Measurements from ENCODE around the gene DENND1A. TPM values are rescaled to one million over a fixed set of nuclear protein-coding genes. Genes with fewer than 3 reads are reported as not detected.

DENND1A gene
- total RNA-seq, 1 experiment from 2014 or later: 29.7 TPM

- POLR2A ChIA-PET (ENCODE audit: unreplicated experiment): no interaction called here
- ATAC-seq: no peak
- intact Hi-C loops (cut with micrococcal nuclease): no loop called here
Observed at GRCh38 chr9:123483191-123483803, 446.6 kb downstream of the DENND1A start.

GRCh38 chr9:123482295-123482968 is 447.5 kb downstream of the DENND1A start:
- ChIA-PET POLR2A (ENCODE audit: unreplicated experiment) (no interaction called here), CTCF (no interaction called here)
- intact Hi-C loops (cut with micrococcal nuclease): no loop called here
- no peak for ATAC-seq
- Histone ChIP-seq H3F3A (ENCODE audit: low read length, unreplicated experiment) (no peaks in the 10 kb centered on the region), H3K4me2 (ENCODE audit: low read length) (no peak overlapping the region), H4K20me1 (ENCODE audit: low read length) (no peaks in the 10 kb centered on the region), H3K4me1 (ENCODE audit: insufficient read depth, low read length) (no peaks in the 10 kb centered on the region), H2AFZ (ENCODE audit: low read length) (no peak overlapping the region), H3K4me3 (ENCODE audit: low read length) (no peak overlapping the region), H3K9me2 (replicated peaks; ENCODE audit: low read length) (no peaks in the 10 kb centered on the region), H3K27ac (ENCODE audit: low read length) (no peak overlapping the region), H3K9me3 (ENCODE audit: low read length) (no peaks in the 10 kb centered on the region), H3K79me2 (ENCODE audit: low read length) (no peaks in the 10 kb centered on the region), H3K27me3 (ENCODE audit: low read length) (no peaks in the 10 kb centered on the region), H3K36me3 (ENCODE audit: low read depth, low read length) (no peaks in the 10 kb centered on the region), H3K9ac (ENCODE audit: low read length) (no peak overlapping the region)
- TF ChIP-seq EZH2phosphoT487 (IDR thresholded peaks at IDR 0.05; ENCODE audit: borderline replicate concordance, low read length): no peak
- no peak for TF ChIP-seq EZH2 (IDR thresholded peaks at IDR 0.05; ENCODE audit: low read length, unreplicated experiment)
- TF ChIP-seq CTCF (conservative IDR thresholded peaks at IDR 0.05; ENCODE audit: low read depth, low read length): no peak
- BruUV-seq (replicated peaks): no TSS peak
- DNase-seq: no peak

More at GRCh38 chr9:123483191-123483803, 446.6 kb downstream of the DENND1A start:
- H3K27ac ChIP-seq (ENCODE audit: low read length): no peak overlapping the region
- no peak for DNase-seq
- no peaks in the 10 kb centered on the region for H3K9me3 ChIP-seq (ENCODE audit: low read length)
- no peaks in the 10 kb centered on the region for H3K27me3 ChIP-seq (ENCODE audit: low read length)
- CTCF ChIA-PET: no interaction called here
- no peaks in the 10 kb centered on the region for H3K9me2 ChIP-seq (replicated peaks; ENCODE audit: low read length)
- H3K4me3 ChIP-seq (ENCODE audit: low read length): no peak overlapping the region
- H3K79me2 ChIP-seq (ENCODE audit: low read length): no peaks in the 10 kb centered on the region
- no peak overlapping the region for H2AFZ ChIP-seq (ENCODE audit: low read length)
- H3K4me2 ChIP-seq (ENCODE audit: low read length): no peak overlapping the region
- H3K4me1 ChIP-seq (ENCODE audit: insufficient read depth, low read length): no peaks in the 10 kb centered on the region
- no peaks in the 10 kb centered on the region for H4K20me1 ChIP-seq (ENCODE audit: low read length)
- no peaks in the 10 kb centered on the region for H3F3A ChIP-seq (ENCODE audit: low read length, unreplicated experiment)
- BruUV-seq (replicated peaks): no TSS peak
- TF ChIP-seq EZH2 (IDR thresholded peaks at IDR 0.05; ENCODE audit: low read length, unreplicated experiment) (no peak), EZH2phosphoT487 (IDR thresholded peaks at IDR 0.05; ENCODE audit: borderline replicate concordance, low read length) (no peak), CTCF (conservative IDR thresholded peaks at IDR 0.05; ENCODE audit: low read depth, low read length) (no peak)
- H3K9ac ChIP-seq (ENCODE audit: low read length): no peak overlapping the region
- no peaks in the 10 kb centered on the region for H3K36me3 ChIP-seq (ENCODE audit: low read depth, low read length)

- Histone ChIP-seq H3K4me3 (ENCODE audit: low read length) (no peak overlapping the region), H3K27ac (ENCODE audit: low read length) (no peak overlapping the region), H2AFZ (ENCODE audit: low read length) (no peak overlapping the region), H3K9me2 (replicated peaks; ENCODE audit: low read length) (no peaks in the 10 kb centered on the region), H3K36me3 (ENCODE audit: low read depth, low read length) (no peaks in the 10 kb centered on the region), H3K27me3 (ENCODE audit: low read length) (no peaks in the 10 kb centered on the region), H3F3A (ENCODE audit: low read length, unreplicated experiment) (no peaks in the 10 kb centered on the region), H3K9me3 (ENCODE audit: low read length) (no peaks in the 10 kb centered on the region), H3K4me1 (ENCODE audit: insufficient read depth, low read length) (no peaks in the 10 kb centered on the region), H3K79me2 (ENCODE audit: low read length) (no peaks in the 10 kb centered on the region), H4K20me1 (ENCODE audit: low read length) (no peaks in the 10 kb centered on the region), H3K9ac (ENCODE audit: low read length) (no peak overlapping the region), H3K4me2 (ENCODE audit: low read length) (no peak overlapping the region)
- TF ChIP-seq EZH2phosphoT487 (IDR thresholded peaks at IDR 0.05; ENCODE audit: borderline replicate concordance, low read length): no peak
- no peak for TF ChIP-seq EZH2 (IDR thresholded peaks at IDR 0.05; ENCODE audit: low read length, unreplicated experiment)
- no peak for TF ChIP-seq CTCF (conservative IDR thresholded peaks at IDR 0.05; ENCODE audit: low read depth, low read length)
- intact Hi-C loops (cut with micrococcal nuclease): no loop called here
- ATAC-seq (no peak), DNase-seq (no peak)
- POLR2A ChIA-PET (ENCODE audit: unreplicated experiment): no interaction called here
- CTCF ChIA-PET: no interaction called here
- no TSS peak for BruUV-seq (replicated peaks)
Observed at GRCh38 chr9:123481209-123481865, 448.6 kb downstream of the DENND1A start.

Measured in PC-3 (cell line).